ENCODE data around the gene S100A16.
A peak's percentile ranks its signal among the peaks of the same experiment; 100 is the strongest.

The S100A16 gene

DNA sequence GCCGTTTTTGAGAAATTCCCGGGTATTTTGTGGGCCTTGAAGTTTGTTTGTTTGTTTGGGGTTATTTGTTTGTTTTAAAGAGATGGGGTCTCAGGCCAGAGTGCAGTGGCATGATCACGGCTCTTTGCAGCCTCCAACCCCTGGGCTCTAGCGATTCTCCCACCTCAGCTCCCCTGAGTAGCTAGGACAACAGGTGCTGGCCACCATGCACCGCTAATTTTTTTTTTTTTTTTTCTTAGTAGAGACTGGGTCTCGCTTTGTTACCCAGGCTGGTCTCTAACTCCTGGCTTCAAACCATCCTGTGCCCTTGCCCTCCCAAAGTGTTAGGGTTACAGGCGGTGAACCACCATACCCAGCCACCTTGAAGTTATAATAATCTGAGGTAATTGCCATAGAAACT lies 22.9 kb upstream of the S100A16 start:
- DNase-seq: no peak

DNA sequence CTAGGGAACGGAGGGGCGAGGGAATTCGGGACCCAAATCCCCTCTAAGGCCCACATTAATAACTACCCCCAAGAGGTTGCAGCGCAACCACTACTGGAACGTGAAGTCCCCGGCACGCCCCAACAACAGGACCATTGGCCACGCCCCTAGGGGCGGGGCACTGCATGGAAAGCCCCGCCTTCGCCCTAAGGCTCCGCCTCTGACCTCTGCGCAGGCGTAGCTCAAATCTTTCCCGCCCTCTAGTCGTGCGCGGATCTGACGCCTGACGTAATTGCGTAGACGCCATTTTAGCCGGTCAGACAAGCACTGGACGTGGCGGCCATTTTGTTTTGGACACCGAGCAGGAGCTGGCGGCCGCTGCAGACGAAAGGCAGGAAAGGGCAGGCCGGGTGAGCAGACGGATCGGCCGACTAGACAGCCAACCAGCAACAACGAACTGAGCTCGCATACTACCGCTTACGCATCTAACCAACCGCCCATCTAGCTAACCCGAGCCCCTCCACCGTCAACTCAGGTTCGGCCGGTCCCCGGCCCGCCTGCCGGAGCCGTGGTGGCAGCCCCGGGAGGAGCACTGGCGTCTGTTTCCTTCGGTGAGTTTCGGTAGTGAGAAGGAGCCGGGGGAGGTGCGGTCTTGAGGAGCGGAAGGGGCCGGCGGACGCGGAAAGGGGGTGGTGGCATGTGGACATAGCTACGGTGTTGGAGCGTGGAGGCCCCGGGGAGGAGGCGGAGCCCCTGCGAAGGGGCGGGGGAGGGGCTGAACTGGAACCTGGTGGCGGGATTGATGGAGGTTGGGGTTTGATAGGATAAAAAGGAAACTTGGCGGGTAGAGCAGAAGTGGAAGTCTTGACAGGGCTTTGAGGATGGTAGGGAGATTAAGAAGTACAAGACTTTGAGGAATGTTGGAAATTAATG lies 21.1 kb upstream of the S100A16 start, which contains the start of gene CHTOP:
Gene CHTOP, plus strand, starts transcription at position 313 of the 912 bp plus-strand sequence. CDS start 2,523 bp downstream, outside the sequence.
- DNase-seq: peak; percentile 95

DNA sequence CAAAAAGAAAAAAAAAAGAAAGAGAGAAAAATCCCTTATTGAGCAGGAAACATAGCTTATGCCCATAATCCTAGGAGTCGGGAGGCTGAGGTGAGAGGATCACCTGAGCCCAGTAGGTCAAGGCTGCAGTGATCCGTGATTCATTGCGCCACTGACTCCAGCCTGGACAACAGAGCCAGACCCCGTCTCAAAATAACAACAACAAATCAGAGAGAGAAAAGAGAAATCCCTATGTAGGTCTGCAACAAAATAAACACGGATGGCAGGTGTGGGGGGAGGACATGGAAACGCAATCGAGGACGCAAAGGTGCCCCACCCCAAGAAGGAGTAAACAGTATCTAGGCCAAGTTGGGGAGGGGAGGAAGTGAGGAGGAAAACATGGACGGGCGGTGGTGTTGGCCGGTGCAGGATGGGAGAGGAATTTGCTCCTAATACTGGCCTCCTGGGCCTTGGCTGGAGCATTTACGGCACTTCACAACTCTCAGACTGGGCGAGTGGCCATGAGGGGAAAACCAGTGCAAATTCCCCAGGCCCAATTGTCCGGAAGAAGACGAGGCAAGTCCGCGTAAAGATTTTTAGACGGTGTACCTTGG lies 20.3 kb upstream of the S100A16 start:
- DNase-seq: no peak

DNA sequence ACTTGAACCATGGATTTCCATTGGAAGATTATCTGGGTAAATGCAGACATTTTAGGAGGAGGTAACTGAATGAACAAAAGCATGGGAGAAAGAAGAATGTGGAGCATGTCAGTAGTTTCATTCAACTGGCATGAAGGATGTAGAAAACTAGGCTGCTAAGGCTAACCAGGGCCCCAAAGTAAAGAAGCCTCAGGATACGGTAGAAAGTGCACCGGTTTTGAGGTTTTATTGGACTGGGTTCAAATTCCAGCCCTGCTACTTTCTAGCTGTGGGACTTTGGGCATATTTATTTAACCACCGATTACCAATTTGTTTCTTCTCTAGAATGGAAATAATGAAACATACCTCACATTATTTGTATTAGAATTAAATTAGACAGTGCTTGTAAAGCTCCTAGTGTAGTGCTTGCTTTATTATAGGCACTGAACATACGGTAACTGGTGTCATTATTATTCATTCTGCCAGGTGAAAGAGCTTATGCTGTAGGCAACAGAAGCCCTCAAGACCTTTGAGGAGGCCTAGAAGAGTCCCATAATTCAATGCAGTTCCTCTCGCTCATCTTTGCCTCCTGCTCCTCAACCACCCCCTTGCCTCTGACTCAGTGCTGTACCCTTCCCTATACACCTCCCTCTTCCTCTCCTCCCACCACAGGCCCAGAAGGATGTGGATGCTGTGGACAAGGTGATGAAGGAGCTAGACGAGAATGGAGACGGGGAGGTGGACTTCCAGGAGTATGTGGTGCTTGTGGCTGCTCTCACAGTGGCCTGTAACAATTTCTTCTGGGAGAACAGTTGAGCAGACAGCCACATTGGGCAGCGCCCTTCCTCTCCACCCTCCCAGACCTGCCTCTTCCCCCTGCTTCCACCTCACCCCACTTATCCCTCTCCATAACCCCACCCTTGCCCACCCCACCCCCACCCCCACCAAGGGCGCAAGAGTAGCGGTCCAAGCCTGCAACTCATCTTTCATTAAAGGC lies 18.4 kb upstream of the S100A16 start:
- DNase-seq: no peak

DNA sequence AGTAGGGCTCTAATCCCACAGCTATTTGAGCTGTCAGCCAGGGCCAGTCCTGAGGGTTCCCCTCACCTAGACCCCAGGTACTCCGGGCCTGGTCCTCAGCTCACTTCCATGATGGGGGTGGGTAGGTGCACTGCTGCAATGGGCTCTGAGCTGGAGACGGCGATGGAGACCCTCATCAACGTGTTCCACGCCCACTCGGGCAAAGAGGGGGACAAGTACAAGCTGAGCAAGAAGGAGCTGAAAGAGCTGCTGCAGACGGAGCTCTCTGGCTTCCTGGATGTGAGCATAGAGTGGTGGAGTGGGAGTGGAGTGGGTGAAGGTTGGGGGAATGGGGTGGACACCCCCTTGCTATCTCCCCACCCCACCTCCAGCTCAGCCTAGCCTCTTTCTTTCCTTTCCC lies 17.4 kb upstream of the S100A16 start:
- no peak for DNase-seq

DNA sequence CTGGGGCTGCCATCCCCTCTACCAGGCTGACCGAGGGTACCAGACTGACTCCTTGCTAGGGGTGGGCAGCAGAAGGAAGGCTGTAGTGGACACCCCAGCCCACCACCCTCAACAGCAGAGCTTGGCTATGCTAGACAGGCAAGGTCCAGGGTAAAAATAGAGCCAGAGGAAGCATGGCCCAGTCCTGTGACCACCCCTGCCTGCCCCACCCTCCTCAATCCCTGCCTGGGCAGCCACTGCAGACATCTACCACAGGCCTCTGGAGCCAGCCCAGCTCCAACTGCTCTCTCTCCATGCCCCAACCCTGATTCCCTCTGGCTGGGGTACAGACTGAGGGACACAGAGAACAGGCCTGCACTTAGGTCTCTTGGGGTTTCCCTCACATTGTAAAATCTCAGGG lies 17.0 kb upstream of the S100A16 start:
- DNase-seq: no peak

DNA sequence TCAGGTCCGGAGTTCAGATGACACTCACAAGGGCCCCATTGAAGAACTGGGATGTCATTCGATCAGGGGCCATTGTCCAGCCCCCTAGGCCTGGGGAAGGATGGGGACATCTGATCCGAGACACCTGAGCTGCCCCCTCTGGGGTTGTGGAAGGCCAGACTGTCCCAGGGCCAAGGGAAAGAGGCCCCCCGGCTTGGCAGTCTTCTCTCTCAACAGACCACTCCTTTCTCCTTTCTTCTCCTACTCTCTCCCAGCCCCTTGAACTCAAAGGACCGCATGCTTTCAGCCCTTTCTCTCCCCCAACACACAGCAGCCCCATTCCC lies 16.4 kb upstream of the S100A16 start:
- no peak for DNase-seq

DNA sequence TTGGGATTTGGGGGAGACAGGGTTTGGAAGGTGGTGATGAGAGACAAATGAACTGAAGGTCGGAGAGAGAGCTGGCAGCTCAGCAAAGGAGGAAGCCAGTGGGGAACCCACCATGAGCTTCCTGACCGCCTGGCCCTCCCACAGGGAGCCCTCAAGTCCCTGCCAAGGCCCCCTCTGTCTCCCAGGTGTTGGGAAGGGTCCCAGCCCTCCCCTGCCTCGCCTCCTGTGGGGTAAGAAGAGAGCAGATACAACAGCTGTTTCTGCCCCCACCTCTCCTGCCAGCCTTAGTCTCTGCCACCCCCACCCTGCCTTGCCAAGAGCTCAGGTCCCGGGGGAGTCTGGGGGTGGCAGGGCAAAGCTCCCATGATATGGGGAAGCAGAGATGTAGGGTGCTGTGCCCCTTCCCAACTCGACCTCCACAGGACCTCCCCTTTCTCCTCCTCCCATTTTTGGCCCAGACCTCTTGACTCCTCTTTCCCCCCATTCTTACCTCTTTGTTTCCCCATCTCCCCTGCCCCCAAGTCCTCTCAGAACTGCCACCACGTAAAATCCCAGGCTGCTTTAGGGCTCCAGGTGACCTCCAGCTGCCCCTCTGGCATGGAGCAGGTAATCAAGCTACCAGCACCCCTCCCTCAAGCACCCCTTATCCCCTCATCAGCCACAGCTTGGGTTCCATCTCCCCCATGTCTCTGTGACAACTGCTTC lies 15.9 kb upstream of the S100A16 start:
- no peak for DNase-seq

DNA sequence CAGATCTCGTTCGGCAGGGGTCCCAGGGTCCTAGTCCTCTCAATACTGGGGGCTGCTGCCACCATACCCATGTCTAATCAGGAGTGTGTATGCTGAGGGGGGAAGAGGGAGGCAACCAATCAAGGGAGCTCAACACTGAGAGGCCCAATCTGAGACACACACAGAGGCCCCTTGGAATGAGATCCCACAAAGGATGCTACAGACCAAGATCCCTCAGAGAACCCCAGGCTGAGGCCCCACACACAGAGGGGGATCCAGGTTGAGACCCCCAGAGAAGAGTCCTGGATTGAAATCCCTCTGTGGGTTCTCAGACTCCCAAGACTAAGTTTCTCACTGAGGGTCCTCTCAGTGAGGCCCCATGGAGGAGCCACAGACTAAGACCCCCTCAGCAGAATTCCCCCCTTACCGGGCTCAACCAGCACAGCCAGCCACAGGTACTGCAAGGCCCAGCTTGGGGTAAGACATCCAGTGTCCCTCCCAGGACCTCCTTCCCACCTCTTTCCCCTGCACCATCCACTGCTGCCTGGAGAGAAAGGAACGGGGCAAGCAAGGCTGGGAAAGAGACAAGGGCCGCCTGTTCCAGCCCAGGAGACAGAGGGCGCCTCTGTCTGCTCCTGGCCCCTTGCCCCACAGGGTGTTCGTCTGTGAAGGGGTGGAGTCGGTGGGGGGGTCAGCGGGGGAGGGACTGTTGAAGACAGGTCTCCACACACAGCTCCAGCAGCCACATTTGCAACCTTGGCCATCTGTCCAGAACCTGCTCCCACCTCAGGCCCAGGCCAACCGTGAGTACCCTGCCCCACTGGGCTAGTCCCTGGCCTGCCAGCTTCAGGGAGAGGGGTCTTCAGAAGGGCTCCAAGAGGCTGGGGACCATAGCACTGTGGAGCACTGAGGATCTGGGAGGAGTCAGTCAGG lies 15.0 kb upstream of the S100A16 start, which contains the start of gene S100A1:
Gene S100A1, plus strand, starts transcription at position 720 of the 912 bp plus-strand sequence. CDS start 2,088 bp downstream, outside the sequence.
- no peak for DNase-seq

DNA sequence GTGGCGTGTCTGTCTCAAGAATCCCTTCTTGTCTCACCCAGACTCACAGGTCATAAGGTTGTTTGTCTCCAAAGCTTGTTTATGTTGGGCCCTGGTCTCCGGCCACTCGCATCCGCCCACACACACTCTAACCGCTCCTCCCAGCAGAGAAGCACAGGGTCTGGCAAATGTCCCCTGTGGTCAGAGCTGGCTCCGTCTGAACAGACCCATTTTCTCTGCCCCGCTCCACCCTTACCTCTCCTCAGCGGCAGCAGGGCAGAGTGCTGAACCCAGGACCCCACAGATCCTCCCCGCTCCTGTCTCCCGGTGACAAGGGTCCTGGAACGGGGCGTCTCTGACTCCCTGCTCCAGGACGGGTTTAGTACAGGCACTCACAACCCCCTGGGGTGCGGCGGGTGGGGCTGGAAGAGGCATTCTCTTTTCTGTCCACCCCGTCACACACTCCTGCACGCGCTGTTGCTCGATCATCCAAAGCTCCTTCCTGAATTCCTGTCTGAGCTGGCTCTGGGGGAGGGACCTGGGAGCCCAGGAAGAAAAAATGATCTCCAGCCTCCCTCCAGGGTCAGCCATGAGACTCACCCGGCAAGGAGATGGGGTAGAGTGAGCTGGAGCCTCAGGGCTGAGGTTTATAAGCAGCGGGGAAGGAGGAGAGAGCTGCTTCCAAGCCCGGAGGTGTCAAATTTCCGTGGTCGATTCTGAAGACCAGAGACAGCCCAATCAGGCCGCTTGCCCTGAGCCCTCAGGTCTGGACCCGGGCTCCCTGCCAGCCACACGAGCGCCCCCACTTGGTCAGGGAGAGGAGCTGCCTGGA lies 14.2 kb upstream of the S100A16 start, which contains the start of gene S100A13:
Gene S100A13, minus strand, starts transcription at position 602 of the 811 bp plus-strand sequence. CDS start 1,033 bp downstream, outside the sequence.
- DNase-seq: peak; percentile 82

DNA sequence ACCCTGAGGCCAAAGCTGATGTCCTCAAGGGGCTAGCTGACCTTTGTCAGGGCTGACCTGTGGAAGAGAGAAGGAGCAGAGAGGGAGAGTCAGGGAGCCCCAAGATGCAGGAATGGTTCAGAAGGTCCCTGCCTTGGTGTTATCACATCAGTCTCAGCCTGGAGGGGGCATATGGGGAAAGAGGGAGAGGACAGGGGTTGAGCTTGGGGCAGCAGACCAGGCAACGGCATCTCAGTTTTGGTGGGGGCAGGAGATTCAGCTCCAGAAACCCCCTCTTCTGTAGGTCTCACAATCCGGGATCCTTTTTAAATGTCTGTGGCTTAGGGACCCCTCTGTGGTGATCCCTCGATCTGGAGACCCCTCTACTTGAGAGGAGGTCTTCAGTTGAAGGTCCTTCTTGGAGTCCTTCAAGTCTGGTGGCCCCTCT lies 13.6 kb upstream of the S100A16 start:
- DNase-seq: no peak

DNA sequence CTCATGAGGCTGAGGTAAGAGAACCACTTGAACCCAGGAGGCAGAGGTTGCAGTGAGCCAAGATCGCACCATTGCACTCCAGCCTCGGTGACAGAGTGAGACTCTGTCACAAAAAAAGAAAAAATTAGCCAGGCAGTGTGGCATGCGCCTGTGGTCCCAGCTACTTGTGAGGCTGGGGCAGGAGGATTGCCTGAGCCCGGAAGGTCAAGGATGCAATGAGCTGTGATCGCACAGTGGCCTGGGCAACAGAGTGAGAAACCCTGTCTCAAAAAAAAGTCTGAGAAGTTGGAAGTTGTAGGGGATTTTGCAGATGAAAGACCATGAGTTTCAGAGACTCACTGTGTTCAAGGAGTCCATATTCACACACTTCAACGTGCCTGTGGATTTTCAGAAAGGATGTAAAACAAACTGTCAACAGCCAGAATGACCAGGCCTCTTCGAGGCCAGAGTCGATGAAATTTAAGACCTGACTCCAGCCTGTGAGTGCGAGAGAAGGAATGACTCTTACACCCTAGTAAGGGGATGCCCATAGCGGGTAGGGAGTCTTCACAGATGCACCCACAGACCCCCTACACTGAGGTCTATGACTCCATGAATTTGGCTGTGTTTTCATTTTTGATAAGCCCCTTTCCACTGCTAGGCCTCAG lies 12.2 kb upstream of the S100A16 start:
- no peak for DNase-seq

DNA sequence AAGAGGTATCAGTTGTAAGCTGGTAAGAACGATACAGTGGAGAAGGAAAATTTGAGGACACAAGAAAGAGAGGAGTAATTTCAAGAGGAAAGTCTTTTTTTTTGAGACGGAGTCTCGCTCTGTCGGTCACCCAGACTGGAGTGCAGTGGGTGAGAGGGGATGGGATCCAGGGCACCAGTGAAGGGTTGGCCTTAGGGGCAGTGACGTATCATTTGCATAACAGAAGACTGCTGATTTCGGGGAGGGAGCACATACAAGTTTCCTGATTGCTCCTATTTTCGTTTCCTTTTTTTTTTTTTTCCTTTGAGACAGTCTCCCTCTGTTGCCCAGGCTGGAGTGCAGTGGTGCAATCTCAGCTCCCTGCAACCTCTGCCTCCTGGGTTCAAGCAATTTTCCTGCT lies 10.2 kb upstream of the S100A16 start:
- DNase-seq: no peak

DNA sequence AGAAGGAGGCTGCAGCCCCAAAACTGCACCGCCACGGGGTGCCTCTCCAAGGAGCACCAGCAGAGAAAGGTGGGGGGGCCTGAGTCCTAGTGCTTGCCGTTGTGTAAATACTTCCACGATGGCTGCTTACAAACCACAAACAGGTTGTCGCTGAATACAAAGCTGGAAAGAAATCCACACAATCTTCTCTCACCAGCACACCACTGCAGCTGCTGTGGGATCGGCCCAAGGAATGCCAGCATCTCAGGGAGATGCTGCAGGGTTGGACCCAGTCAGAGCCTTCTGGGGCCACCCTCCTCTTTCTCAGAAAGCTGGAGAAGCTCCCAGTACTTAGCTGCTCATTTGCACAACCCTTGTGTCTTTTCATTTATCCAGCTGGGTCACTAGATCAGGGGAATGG lies 6.2 kb upstream of the S100A16 start:
- no peak for DNase-seq

DNA sequence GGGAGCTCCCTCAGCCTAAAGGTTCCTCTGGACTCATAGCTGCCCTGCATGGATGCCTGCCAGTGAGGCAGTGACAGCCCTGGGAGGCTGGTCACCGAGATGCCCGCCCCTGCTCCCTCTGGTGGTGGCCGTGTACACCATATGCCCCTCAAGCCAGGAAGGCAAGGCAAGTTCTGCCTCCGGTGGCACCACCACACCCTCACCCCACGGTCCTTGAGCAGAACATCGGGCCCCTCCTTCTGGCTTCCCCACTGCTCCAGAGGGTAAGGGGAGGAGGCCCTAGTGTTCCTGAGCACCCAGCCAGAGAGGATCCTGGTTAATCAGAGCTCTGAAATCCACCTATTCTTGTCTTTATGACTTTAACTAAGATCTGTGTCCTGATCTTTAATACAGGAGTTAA lies 4.7 kb upstream of the S100A16 start:
- peak; percentile 49 for DNase-seq

DNA sequence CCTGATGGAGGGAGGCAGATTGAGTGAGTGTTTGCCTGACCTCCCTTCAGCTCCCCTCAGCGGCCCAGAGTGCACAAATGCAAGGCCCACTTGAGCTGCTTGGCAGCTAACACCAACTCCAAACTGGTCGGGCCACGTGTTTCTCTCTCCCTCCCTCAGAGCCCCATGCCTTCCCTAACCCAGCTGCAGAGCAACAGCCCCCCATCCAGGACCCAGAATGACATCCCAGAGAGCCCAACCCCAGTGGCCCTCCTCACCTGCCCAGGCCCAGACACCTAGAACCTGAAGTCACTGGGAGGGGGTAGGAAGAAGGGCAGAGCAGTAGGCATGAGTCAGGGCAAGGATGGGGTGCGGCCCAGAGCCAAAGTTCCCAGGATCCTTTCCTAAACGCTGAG lies 4.0 kb upstream of the S100A16 start:
- DNase-seq: no peak

DNA sequence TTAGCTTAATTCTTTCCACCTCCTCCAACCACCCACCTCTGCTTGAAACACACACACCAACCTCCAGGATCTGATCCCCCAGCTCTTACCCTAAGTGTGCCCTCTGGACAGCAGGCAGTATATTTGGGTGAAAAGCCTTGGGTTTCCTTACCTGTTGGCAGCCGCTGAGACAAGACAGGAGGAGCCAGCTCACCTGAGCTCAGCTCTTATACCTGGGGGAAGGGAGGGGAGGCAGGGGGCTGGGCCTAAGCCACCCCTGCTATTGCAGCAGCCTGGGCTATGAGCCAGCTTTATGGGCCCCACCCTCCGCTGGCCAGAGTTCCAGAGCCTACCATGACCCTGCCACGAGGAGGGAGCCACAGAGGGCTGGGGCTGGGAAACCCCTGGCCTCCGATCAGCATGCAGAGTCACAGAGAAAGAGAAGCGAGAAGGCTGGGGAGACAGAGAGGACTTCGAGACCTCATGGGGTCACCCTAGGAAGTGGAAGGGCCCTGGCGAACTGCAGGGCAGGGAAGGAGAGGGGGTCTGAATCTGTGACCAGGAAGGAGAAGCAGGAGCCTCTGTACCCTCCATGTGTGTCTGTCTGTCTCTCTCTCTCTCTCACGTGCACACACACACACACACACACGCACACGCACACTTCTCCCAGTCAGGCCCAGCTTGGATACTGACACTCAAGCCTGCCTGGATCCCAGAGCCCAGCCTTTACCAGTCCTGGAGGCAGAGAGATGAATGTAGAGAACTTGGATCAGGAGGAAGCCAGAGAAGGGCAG lies 3.4 kb upstream of the S100A16 start, which contains the start of gene S100A14:
Gene S100A14, minus strand, starts transcription at position 182 of the 773 bp plus-strand sequence. CDS start 467 bp downstream, outside the sequence.
- no peak for DNase-seq

DNA sequence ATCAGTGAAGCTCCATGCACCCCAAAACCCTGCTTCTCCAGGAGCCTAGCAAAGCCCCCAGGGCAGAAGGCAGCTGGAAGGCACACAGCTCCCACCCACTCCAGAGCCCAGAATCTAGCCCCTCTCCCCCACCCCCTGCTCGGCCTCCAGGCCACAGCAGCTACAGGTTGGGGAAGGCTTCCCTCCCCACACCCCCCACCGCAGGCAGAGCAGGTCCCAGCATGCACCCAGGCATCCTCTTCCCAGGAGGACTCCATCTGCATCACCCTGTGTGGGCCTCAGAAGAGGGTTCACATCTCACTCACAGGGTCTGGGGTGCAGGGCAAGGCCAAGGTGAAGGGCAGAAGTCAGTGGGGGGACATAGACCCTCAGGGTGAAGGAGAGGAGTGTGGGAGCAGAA lies 2.5 kb upstream of the S100A16 start:
- DNase-seq: no peak

DNA sequence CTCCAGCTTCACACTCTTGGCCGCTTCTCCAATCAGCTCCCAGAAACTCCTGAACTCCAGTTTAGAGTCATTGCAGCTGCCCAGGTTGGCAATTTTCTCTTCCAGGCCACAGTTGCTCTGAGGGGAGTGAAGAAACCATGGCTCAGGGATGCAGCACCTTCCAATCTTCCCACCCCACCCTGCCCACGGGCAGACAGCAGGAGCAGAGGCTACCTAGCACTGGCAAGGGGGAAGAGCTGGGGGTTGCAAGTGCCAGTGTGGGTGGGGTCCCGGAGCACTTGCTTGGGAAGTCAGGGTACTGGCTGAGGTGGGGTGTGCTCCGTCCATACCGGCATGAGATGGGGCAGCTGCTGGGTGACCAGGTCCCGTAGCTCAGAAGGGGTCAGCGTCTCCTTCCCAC lies 2.0 kb upstream of the S100A16 start:
- no peak for DNase-seq

Measured in NCI-H1436 (cell line).